GM12878 (cell line): ENCODE data around the gene PMM2. TPM values are rescaled to one million over a fixed set of nuclear protein-coding genes. Genes with fewer than 3 reads are reported as not detected.

Experiments
- ATAC-seq: fragments of 200-7000 bp; cut with Tn5 transposase; 3 replicates; pipeline ENCODE4 v1.9.1; 2020; ENCODE audit warnings: mild to moderate bottlenecking, moderate library complexity
- BruUV-seq: library from RNA; stranded (reverse); fragments of 400-500 nt; replicated peaks from 2 replicates; lab custom pipeline; 2021; lab: Mats Ljungman, UMichigan
- CTCF ChIA-PET: fragments of 300-600 bp; sonication (Branson Sonifier 250); formaldehyde crosslinking; extraction: SDS; loops from one replicate; lab custom pipeline; 2021; ENCODE audit warnings: inconsistent platforms; lab: Yijun Ruan, JAX
- POLR2A ChIA-PET: fragments of 350-600 bp; formaldehyde crosslinking; extraction: SDS; loops from one replicate; lab custom pipeline; 2021; ENCODE audit warnings: inconsistent platforms; lab: Charles Lee
- RAD21 ChIA-PET: fragments of 300-600 bp; sonication (Branson Sonifier 250); formaldehyde crosslinking; loops from one replicate; lab custom pipeline; 2023; ENCODE audit warnings: antibody characterized with exemption; ENCODE audit not compliant: unreplicated experiment; lab: Charles Lee
- SMC1A ChIA-PET: fragments of 300-600 bp; sonication (Branson Sonifier 250); formaldehyde crosslinking; loops from one replicate; lab custom pipeline; 2023; ENCODE audit not compliant: unreplicated experiment, uncharacterized antibody; lab: Charles Lee
- DNase-seq: peaks from one replicate; pipeline ENCODE4 v3.0.0-alpha.2; 2011; ENCODE audit warnings: low read depth, low spot score
- FAIRE-seq: peaks from 3 replicates; lab custom pipeline; 2011; peaks lifted over from hg19 to GRCh38; lab: Jason Lieb, UNC
- H2AFZ ChIP-seq: 2 replicates; pipeline ENCODE4 v1.6.0; 2011; ENCODE audit warnings: low read depth, low read length, control low read depth; ENCODE audit not compliant: control insufficient read depth
- H3K27ac ChIP-seq: 2 replicates; pipeline ENCODE4 v1.5.1; 2011; ENCODE audit warnings: control low read depth; ENCODE audit not compliant: control insufficient read depth, insufficient read depth
- H3K27me3 ChIP-seq, 2 experiments: replicated peaks in 1 of 2; 2 replicates each; pipeline versions ENCODE4 v1.6.0 to v1.6.1; 2011; ENCODE audit warnings: low read length in 1 of 2; ENCODE audit not compliant: control insufficient read depth in 2 of 2, insufficient read depth in 2 of 2
- H3K36me3 ChIP-seq, 2 experiments: 2 replicates each; pipeline ENCODE4 v1.5.1; 2011; ENCODE audit warnings: low read length in 1 of 2; ENCODE audit not compliant: control insufficient read depth in 2 of 2, insufficient read depth in 2 of 2
- H3K4me1 ChIP-seq: 2 replicates; pipeline ENCODE4 v1.6.1; 2011; ENCODE audit warnings: mild to moderate bottlenecking, low read length, moderate library complexity, mixed read lengths; ENCODE audit not compliant: control insufficient read depth, insufficient read depth
- H3K4me2 ChIP-seq: 2 replicates; pipeline ENCODE4 v1.6.0; 2011; ENCODE audit warnings: control low read depth; ENCODE audit not compliant: control insufficient read depth, insufficient read depth
- H3K4me3 ChIP-seq: fragments of 200-600 bp; sonication (generic); 2 replicates; pipeline ENCODE4 v1.5.1; 2016
- H3K79me2 ChIP-seq: 2 replicates; pipeline ENCODE4 v1.6.0; 2011; ENCODE audit warnings: low read length; ENCODE audit not compliant: control insufficient read depth, insufficient read depth
- H3K9ac ChIP-seq: 2 replicates; pipeline ENCODE4 v1.8.0; 2011; ENCODE audit warnings: low read length, control low read depth, mixed read lengths; ENCODE audit not compliant: control insufficient read depth, insufficient read depth
- H3K9me3 ChIP-seq: replicated peaks from 3 replicates; pipeline ENCODE4 v1.5.1; 2011; ENCODE audit warnings: mild to moderate bottlenecking, low read length; ENCODE audit not compliant: control insufficient read depth, insufficient read depth
- H4K20me1 ChIP-seq: 2 replicates; pipeline ENCODE4 v1.6.0; 2011; ENCODE audit not compliant: control insufficient read depth, insufficient read depth
- RUNX3 ChIP-seq: IDR thresholded peaks from 2 replicates; pipeline ENCODE4 v1.6.1; 2012; ENCODE audit warnings: low read length, inconsistent platforms
- WGBS: methylation state at CpG from one replicate; pipeline ENCODE4 v1.1.6; 2016; ENCODE audit warnings: low lambda C conversion rate; ENCODE audit not compliant: insufficient replicate concordance, insufficient coverage; ENCODE audit errors: missing lambda C conversion rate; 5-methylcytosine and 5-hydroxymethylcytosine counted together
- in situ Hi-C: fragments of 300-500 bp; cut with MboI; formaldehyde crosslinking; loops from 9 replicates; pipeline ENCODE4 v1.14.3; 2018; ENCODE audit warnings: mixed read lengths
- intact Hi-C: fragments of 100-400 bp; cut with micrococcal nuclease; formaldehyde crosslinking; loops from one replicate; pipeline ENCODE4 v1.14.2; 2022; ENCODE audit not compliant: unreplicated experiment
- polyA plus RNA-seq, 11 experiments: library from polyadenylated mRNA; depleted of rRNA in 4 of 11; unstranded in 6 of 11; stranded (reverse) in 5 of 11; fragments of >200 nt; fragmentation: Nextera tagmentation in 4 of 11; fragmentation: Illumina TruSeq in 1 of 11; extraction: Ambion mirVana in 4 of 11; extraction: Trizol in 1 of 11; gene quantifications; 1 replicate in 1 of 11; 2 replicates in 10 of 11; pipeline versions ENCODE4 v1.2.1 to v1.2.3, GENCODE V29; 2011 to 2016; ENCODE audit warnings: inconsistent platforms in 2 of 11, missing spikeins in 2 of 11, low read depth in 1 of 11
- total RNA-seq, 4 experiments: library from RNA; depleted of rRNA in 3 of 4; stranded (reverse); fragments of >200 nt in 3 of 4; fragmentation: Illumina TruSeq in 1 of 4; extraction: Trizol in 1 of 4; gene quantifications; 2 replicates each; pipeline versions ENCODE4 v1.2.1 to v1.2.3, GENCODE V29; 2013 to 2021
- TF ChIP-seq, protein P1 (sequence below): fragments of 450-650 bp; formaldehyde crosslinking; IDR thresholded peaks from 2 replicates; pipeline ENCODE4 v1.4.0; 2020; ENCODE audit warnings: mild to moderate bottlenecking, moderate library complexity

Gene PMM2
- total and polyA plus RNA-seq, 10 of the 15 experiments (the other 5 are each of a cell fraction or from before 2014, with no cell fraction given) = 22.6 to 69.4 (median 52.3) TPM

DNA sequence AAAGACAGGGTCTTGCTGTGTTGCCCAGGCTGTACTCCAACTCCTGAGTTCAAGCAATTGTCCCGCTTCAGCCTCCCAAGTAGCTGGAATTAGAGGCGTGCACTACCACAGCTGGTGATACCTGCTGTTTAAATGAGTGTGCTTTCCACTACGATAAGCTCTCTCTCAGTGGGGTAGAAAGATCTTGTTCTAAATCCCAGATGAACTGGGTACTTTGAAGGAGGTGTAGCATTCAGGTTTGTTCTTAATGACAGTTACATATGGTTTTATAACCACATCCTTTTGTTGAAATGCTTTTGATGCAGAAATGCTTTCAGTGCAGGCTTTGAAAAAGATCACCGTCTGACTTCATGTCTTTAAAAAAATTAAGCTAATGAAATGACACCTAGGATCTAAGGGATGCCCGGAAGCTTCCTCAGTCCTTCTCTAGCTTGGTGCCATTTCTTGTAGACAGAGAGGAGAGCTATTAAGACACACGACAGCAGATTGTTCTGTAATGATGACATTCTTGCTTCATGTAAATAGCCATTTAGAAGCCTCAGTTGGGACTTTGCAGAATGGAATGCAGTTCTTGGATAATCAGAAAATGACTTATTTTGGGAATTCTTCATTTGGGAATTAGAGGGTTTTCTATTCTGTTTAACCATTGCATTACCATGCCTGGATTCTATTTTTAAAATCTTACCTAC, 19.5 kb downstream of the PMM2 start:
- H2AFZ ChIP-seq = no peak overlapping the region
- BruUV-seq = TSS peak; percentile 2
- ChIA-PET SMC1A (interaction anchor here (0.5 to 2.1 kb wide), 10 partner anchors 10 to 192 kb away, joined by 3 to 6 read pairs (median 4); partner anchors contain the start of genes PMM2 and TMEM186), POLR2A (interaction anchor here (0.6 to 1.3 kb wide), 2 partner anchors 8 to 12 kb away, joined by 3 read pairs; no protein-coding TSS in a partner anchor), RAD21 (interaction anchor here (0.9 to 1.4 kb wide), 3 partner anchors 21 to 63 kb away, joined by 3 to 10 read pairs (median 4); partner anchors contain the start of gene CARHSP1), CTCF (interaction anchor here (0.7 to 4.1 kb wide), 7 partner anchors 11 to 156 kb away, joined by 3 to 22 read pairs (median 3); partner anchors contain the start of gene LITAFD)
- FAIRE-seq = no peak
- ATAC-seq = no peak
- TF ChIP-seq, protein P1, sequence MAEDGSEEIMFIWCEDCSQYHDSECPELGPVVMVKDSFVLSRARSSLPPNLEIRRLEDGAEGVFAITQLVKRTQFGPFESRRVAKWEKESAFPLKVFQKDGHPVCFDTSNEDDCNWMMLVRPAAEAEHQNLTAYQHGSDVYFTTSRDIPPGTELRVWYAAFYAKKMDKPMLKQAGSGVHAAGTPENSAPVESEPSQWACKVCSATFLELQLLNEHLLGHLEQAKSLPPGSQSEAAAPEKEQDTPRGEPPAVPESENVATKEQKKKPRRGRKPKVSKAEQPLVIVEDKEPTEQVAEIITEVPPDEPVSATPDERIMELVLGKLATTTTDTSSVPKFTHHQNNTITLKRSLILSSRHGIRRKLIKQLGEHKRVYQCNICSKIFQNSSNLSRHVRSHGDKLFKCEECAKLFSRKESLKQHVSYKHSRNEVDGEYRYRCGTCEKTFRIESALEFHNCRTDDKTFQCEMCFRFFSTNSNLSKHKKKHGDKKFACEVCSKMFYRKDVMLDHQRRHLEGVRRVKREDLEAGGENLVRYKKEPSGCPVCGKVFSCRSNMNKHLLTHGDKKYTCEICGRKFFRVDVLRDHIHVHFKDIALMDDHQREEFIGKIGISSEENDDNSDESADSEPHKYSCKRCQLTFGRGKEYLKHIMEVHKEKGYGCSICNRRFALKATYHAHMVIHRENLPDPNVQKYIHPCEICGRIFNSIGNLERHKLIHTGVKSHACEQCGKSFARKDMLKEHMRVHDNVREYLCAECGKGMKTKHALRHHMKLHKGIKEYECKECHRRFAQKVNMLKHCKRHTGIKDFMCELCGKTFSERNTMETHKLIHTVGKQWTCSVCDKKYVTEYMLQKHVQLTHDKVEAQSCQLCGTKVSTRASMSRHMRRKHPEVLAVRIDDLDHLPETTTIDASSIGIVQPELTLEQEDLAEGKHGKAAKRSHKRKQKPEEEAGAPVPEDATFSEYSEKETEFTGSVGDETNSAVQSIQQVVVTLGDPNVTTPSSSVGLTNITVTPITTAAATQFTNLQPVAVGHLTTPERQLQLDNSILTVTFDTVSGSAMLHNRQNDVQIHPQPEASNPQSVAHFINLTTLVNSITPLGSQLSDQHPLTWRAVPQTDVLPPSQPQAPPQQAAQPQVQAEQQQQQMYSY (CRISPR knock-in tag) = no peak
- peak; percentile 45; the same call in 1 of the 2 replicates for TF ChIP-seq RUNX3
- H3K79me2 ChIP-seq = no peaks in the 10 kb centered on the region; the same call in 1 of the 2 replicates
- no peak overlapping the region for H3K4me2 ChIP-seq
- H3K36me3 ChIP-seq = peaks cover 22 to 59% of the 10 kb centered on the region in 2 experiments
- H3K9me3 ChIP-seq = no peaks in the 10 kb centered on the region
- 53% methylated on average over 6 of the region's 6 CpGs for WGBS
- no peak overlapping the region for H3K27ac ChIP-seq
- no peak overlapping the region for H3K4me3 ChIP-seq
- in situ Hi-C loops = no loop called here
- peaks cover 3% of the 10 kb centered on the region for H4K20me1 ChIP-seq
- DNase-seq = no peak
- H3K27me3 ChIP-seq = no peaks in the 10 kb centered on the region
- peaks cover 23% of the 10 kb centered on the region for H3K4me1 ChIP-seq
- intact Hi-C loops = no loop called here
- no peak overlapping the region for H3K9ac ChIP-seq
